ENCODE measurements around the gene USP22. TPM values are rescaled to one million over a fixed set of nuclear protein-coding genes. Genes with fewer than 3 reads are reported as not detected.

USP22 gene
- total and polyA plus RNA-seq, 2 of the 4 experiments (the other 2 are of a cell fraction), result 161 to 319 TPM

DNA sequence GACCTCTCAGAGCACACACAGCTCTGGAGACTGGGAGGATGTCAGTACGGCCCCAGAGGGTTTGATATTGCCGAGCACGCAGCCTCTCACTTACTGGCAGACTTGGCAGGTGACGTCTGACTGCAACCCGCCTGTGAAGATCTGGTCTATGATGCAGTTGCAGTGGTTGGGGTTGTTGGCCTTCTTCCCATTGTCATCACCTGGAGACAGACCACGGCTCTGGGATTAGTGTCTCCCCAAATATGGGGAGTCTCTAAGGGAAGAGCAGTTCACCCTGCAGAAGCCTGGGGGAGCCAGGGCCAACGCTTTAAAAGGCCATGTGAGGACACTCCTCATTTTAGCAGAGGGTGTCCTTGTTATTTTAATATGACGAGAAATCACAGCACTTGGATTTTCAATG is 30.1 kb downstream of the USP22 start:
- no peaks in the 10 kb centered on the region for H3K4me1 ChIP-seq (ENCODE audit: control insufficient read depth, insufficient read depth, low read length)
- H3K14ac ChIP-seq (replicated peaks; ENCODE audit: low read depth, low read length), result no peak overlapping the region
- no peak overlapping the region for H3K4ac ChIP-seq (ENCODE audit: low read depth, low read length)
- no peak overlapping the region for H3K56ac ChIP-seq (ENCODE audit: extremely low read depth, insufficient read depth, low read length)
- no peak overlapping the region for H3K4me3 ChIP-seq (ENCODE audit: insufficient read depth, low read depth, low read length)
- H3K79me1 ChIP-seq (ENCODE audit: low read depth in 1 of 2, low read length in 2 of 2), result peaks cover 56 to 89% of the 10 kb centered on the region in 2 experiments
- intact Hi-C loops (cut with micrococcal nuclease), result loop anchor here (1.0 kb wide), 1 partner anchor 41 kb away; no protein-coding TSS in a partner anchor
- no TSS peak for BruUV-seq (replicated peaks)
- ChIA-PET POLR2A (ENCODE audit: unreplicated experiment) (no interaction called here), CTCF (no interaction called here)
- ATAC-seq (ENCODE audit: low read depth) (no peak), DNase-seq (no peak)
- H2BK15ac ChIP-seq (ENCODE audit: low read depth, low read length), result no peak overlapping the region
- TF ChIP-seq MAFK (IDR thresholded peaks at IDR 0.05; ENCODE audit: low read depth, low read length) (no peak), RAD21 (IDR thresholded peaks at IDR 0.05; ENCODE audit: low read length) (no peak), CHD1 (IDR thresholded peaks at IDR 0.05; ENCODE audit: low read depth, low read length) (no peak), SMC3 (IDR thresholded peaks at IDR 0.05; ENCODE audit: low read depth, low read length) (no peak), CEBPB (IDR thresholded peaks at IDR 0.05; ENCODE audit: low read depth, low read length) (no peak), MXI1 (IDR thresholded peaks at IDR 0.05; ENCODE audit: borderline replicate concordance, low read depth, low read length) (no peak), BHLHE40 (IDR thresholded peaks at IDR 0.05; ENCODE audit: low read depth, low read length) (no peak), POLR2A (IDR thresholded peaks at IDR 0.05; ENCODE audit: low read depth, low read length) (no peak), NFE2L2 (IDR thresholded peaks at IDR 0.05; ENCODE audit: low read depth, low read length) (no peak), RFX5 (IDR thresholded peaks at IDR 0.05; ENCODE audit: low read depth, low read length) (no peak), MAZ (IDR thresholded peaks at IDR 0.05; ENCODE audit: borderline replicate concordance, low read depth, low read length) (no peak), FOS (IDR thresholded peaks at IDR 0.05; ENCODE audit: low read depth, low read length) (no peak), RCOR1 (IDR thresholded peaks at IDR 0.05; ENCODE audit: insufficient replicate concordance, low read length) (no peak), CTCF (conservative IDR thresholded peaks at IDR 0.05; ENCODE audit: low read depth, low read length) (no peak), ELK1 (IDR thresholded peaks at IDR 0.05; ENCODE audit: borderline replicate concordance, low read depth, low read length) (no peak)
- TF ChIP-seq, protein P1, sequence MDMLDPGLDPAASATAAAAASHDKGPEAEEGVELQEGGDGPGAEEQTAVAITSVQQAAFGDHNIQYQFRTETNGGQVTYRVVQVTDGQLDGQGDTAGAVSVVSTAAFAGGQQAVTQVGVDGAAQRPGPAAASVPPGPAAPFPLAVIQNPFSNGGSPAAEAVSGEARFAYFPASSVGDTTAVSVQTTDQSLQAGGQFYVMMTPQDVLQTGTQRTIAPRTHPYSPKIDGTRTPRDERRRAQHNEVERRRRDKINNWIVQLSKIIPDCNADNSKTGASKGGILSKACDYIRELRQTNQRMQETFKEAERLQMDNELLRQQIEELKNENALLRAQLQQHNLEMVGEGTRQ (IDR thresholded peaks at IDR 0.05; ENCODE audit: low read depth, low read length), result no peak
- H3K4me2 ChIP-seq (ENCODE audit: low read depth, low read length), result no peak overlapping the region
- H3K27me3 ChIP-seq (ENCODE audit: control insufficient read depth, insufficient read depth, low read length), result no peaks in the 10 kb centered on the region
- H2BK5ac ChIP-seq (ENCODE audit: low read depth, low read length, poor library complexity, severe bottlenecking), result no peak overlapping the region
- no CpG with 5 or more reads among the region's 8 CpGs for WGBS, 2 experiments (ENCODE audit: extremely low coverage in 2 of 2, insufficient read length in 1 of 2)
- no peaks in the 10 kb centered on the region for H3K9me3 ChIP-seq (ENCODE audit: control insufficient read depth, insufficient read depth, low read length)
- H2AK5ac ChIP-seq (ENCODE audit: low read depth, low read length), result no peak overlapping the region
- no peak overlapping the region for H2AK9ac ChIP-seq (replicated peaks; ENCODE audit: low read depth, low read length, poor library complexity)
- H2AFZ ChIP-seq (replicated peaks; ENCODE audit: low read length, poor library complexity), result no peak overlapping the region
- no peak overlapping the region for H3K27ac ChIP-seq (ENCODE audit: insufficient read depth, low read length)
- no peak overlapping the region for H3K18ac ChIP-seq (ENCODE audit: low read depth, low read length)
- in situ Hi-C loops (cut with MboI; ENCODE audit: low sequenced_read_pairs), result no loop called here
- H4K5ac ChIP-seq (ENCODE audit: low read depth, low read length), result no peak overlapping the region
- H4K8ac ChIP-seq (ENCODE audit: low read depth in 2 of 2, low read length in 2 of 2), result no peak overlapping the region
- H2BK120ac ChIP-seq (ENCODE audit: low read depth, low read length), result no peak overlapping the region
- H3K36me3 ChIP-seq (ENCODE audit: control insufficient read depth, insufficient read depth, low read length), result peaks cover 88% of the 10 kb centered on the region
- no peak overlapping the region for H2BK20ac ChIP-seq (ENCODE audit: low read depth, low read length)
- H3K23ac ChIP-seq (ENCODE audit: low read depth, low read length), result no peak overlapping the region
- H4K20me1 ChIP-seq (ENCODE audit: insufficient read depth, low read length), result peaks cover 93% of the 10 kb centered on the region
- H3K9ac ChIP-seq (ENCODE audit: low read depth, low read length), result no peak overlapping the region
- H3K9me1 ChIP-seq (ENCODE audit: insufficient read depth, low read length), result peaks cover 6% of the 10 kb centered on the region; the same call in 1 of the 2 replicates
- no peak overlapping the region for H4K91ac ChIP-seq (ENCODE audit: insufficient read depth, low read depth, low read length)
- dilution Hi-C loops (cut with HindIII; ENCODE audit: low sequenced_read_pairs, unreplicated experiment), result no loop called here
